Neural crest cell (in vitro differentiated cells): ENCODE measurements around the gene HSPH1. TPM values are rescaled to one million over a fixed set of nuclear protein-coding genes. Genes with fewer than 3 reads are reported as not detected.

Experiments used
- DNase-seq: peaks from one replicate; pipeline ENCODE4 v3.0.0; 2021; ENCODE audit warnings: low read depth, mixed read lengths, low spot score
- H3K27ac Mint-ChIP-seq: one replicate; pipeline ENCODE4 v1.8.0; 2021; ENCODE audit warnings: mild to moderate bottlenecking, mixed read lengths; ENCODE audit not compliant: unreplicated experiment
- H3K27me3 Mint-ChIP-seq: 2 replicates; pipeline ENCODE4 v1.8.0; 2021; ENCODE audit warnings: low read depth, mild to moderate bottlenecking, mixed read lengths
- H3K36me3 Mint-ChIP-seq: 2 replicates; pipeline ENCODE4 v1.8.0; 2021; ENCODE audit warnings: low read depth, mild to moderate bottlenecking, mixed read lengths
- H3K4me1 Mint-ChIP-seq: 2 replicates; pipeline ENCODE4 v1.8.0; 2021; ENCODE audit warnings: mixed read lengths
- H3K4me3 Mint-ChIP-seq: one replicate; pipeline ENCODE4 v1.8.0; 2021; ENCODE audit warnings: mild to moderate bottlenecking, mixed read lengths
- H3K9me3 Mint-ChIP-seq: 2 replicates; pipeline ENCODE4 v1.8.0; 2021; ENCODE audit warnings: mixed read lengths
- CTCF ChIP-seq: fragments of 200-600 bp; sonication (generic); conservative IDR thresholded peaks from 2 replicates; pipeline ENCODE4 v1.5.0; 2021; ENCODE audit warnings: antibody characterized with exemption, mild to moderate bottlenecking
- total RNA-seq: library from RNA; stranded (reverse); gene quantifications from 2 replicates; pipeline ENCODE4 v1.2.1, GENCODE V29; 2021

HSPH1 gene
- total RNA-seq, 1 donor from 2014 or later: 146 TPM

DNA sequence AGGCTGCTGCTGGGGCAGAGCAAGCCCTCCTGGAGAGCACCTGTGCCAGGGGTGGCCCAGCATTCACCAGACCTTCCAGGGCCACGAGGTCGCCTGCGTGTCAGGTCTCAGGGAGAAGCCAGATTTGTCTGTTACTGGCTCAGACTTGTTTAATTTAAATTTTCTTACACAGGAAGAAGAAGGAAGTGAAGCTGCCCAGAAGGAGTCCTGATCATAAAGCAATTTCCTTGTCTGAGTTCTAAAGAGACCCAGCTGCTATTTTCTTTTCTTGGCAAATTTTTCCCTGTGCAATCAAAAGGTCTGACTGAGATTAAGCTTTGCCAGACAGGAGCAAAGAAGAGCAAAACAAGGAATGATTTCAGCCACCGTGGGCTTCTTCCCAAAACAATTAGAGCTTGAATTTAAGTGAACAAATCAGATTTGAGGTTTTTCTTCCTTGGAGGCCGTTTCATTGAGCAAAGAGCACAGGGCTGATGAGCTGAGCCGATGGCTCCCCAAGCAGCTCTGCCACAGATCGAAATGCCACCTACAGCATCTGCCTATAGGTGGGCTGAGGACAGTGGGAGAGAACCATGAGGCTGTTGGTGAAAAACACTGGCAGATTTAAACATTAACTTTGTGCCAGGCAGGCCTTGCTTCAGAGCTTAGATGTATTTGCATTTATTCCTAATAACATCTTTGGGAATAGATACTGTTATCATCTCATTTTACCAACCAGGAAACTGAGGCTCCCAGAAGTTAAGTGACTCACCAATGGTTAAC lies 40.1 kb downstream of the HSPH1 start:
- Mint-ChIP-seq H3K9me3 (no peaks in the 10 kb centered on the region), H3K27me3 (peaks cover 16% of the 10 kb centered on the region), H3K27ac (no peak overlapping the region), H3K4me1 (peaks cover 5% of the 10 kb centered on the region), H3K4me3 (no peak overlapping the region), H3K36me3 (no peaks in the 10 kb centered on the region)
- TF ChIP-seq CTCF: no peak
- DNase-seq: no peak

GRCh38 chr13:31119966-31120700 lies 41.6 kb downstream of the HSPH1 start:
- Mint-ChIP-seq H3K36me3 (no peaks in the 10 kb centered on the region), H3K4me1 (peaks cover 5% of the 10 kb centered on the region), H3K4me3 (no peak overlapping the region), H3K27ac (no peak overlapping the region), H3K9me3 (no peaks in the 10 kb centered on the region), H3K27me3 (peaks cover 11% of the 10 kb centered on the region)
- DNase-seq: no peak
- TF ChIP-seq CTCF: no peak

DNA sequence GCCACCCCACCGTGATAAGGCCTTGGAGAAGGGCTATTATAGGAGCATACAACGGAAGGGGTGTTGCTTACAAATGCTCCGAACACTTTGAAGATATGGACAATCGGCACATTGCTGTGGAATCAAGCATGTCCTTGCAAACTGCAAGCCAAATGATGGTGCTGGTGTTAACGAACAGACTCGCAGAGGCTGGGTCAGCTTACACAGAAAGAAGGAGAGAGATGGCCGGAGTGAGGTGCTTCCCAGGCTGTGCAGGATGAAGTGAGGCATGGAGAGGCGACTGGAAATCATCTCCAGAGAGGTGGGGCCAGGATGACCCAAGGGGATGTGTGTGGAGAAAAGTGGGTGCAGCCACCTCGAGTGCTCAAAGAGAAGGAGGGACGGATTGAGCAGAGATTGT lies 42.2 kb downstream of the HSPH1 start:
- DNase-seq: no peak
- TF ChIP-seq CTCF: no peak
- peaks cover 7% of the 10 kb centered on the region for H3K27me3 Mint-ChIP-seq
- H3K36me3 Mint-ChIP-seq: no peaks in the 10 kb centered on the region
- H3K27ac Mint-ChIP-seq: peak overlapping the region; percentile 65
- no peak overlapping the region for H3K4me3 Mint-ChIP-seq
- H3K9me3 Mint-ChIP-seq: no peaks in the 10 kb centered on the region
- peaks cover 5% of the 10 kb centered on the region for H3K4me1 Mint-ChIP-seq

GRCh38 chr13:31116224-31116623 lies 45.5 kb downstream of the HSPH1 start:
- DNase-seq: no peak
- Mint-ChIP-seq H3K4me3 (no peak overlapping the region), H3K4me1 (peaks cover 5% of the 10 kb centered on the region), H3K27ac (no peak overlapping the region), H3K36me3 (no peaks in the 10 kb centered on the region), H3K27me3 (peaks cover 7% of the 10 kb centered on the region), H3K9me3 (no peaks in the 10 kb centered on the region)
- TF ChIP-seq CTCF: no peak

DNA sequence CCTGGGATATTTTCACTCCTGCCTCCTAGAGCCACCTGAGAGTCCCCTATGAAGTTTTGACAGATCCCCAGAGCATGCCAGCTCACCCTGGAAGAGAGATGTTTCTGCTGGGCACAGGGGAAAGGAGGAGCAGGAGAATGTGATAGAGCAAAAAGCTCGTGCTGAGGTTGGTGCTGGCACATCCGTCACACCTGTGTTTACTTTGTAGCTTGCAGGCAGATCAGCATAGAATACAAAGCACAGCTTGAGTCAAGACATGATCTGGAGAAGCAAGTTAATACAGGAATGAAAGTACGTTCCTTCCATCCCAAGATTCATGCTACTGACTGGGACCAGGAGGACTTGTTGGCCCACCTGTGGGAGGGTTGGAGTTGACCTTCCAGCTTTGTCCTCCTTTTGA lies 46.1 kb downstream of the HSPH1 start:
- peaks cover 5% of the 10 kb centered on the region for H3K4me1 Mint-ChIP-seq
- H3K27me3 Mint-ChIP-seq: peaks cover 7% of the 10 kb centered on the region
- H3K4me3 Mint-ChIP-seq: no peak overlapping the region
- DNase-seq: no peak
- H3K9me3 Mint-ChIP-seq: no peaks in the 10 kb centered on the region
- no peaks in the 10 kb centered on the region for H3K36me3 Mint-ChIP-seq
- no peak overlapping the region for H3K27ac Mint-ChIP-seq
- TF ChIP-seq CTCF: no peak
